Measurements from ENCODE around the gene DUOXA2.

DUOXA2 gene

GRCh38 chr15:45110256-45110820 lies 3.8 kb upstream of the DUOXA2 start:
- Histone ChIP-seq H4K20me1 (ENCODE audit: insufficient read depth) (no peaks in the 10 kb centered on the region), H3K4me3 (IDR thresholded peaks at IDR 0.05; ENCODE audit: insufficient read depth, low read depth, low read length) (no peak overlapping the region), H3K4me2 (no peak overlapping the region), H3K36me3 (ENCODE audit: insufficient read depth) (no peaks in the 10 kb centered on the region), H2AFZ (ENCODE audit: low read depth) (no peak overlapping the region), H3K4me1 (ENCODE audit: low read depth, poor library complexity, severe bottlenecking) (no peaks in the 10 kb centered on the region), H3K9ac (no peak overlapping the region), H3K27ac (no peak overlapping the region), H3K27me3 (ENCODE audit: insufficient read depth, low read depth) (peaks cover 24% of the 10 kb centered on the region), H3K79me2 (ENCODE audit: insufficient read depth, low read depth) (no peaks in the 10 kb centered on the region)
- no peak for TF ChIP-seq CTCF (conservative IDR thresholded peaks at IDR 0.05; ENCODE audit: low read depth, low read length)

- H3K79me2 ChIP-seq (ENCODE audit: insufficient read depth, low read depth) = no peaks in the 10 kb centered on the region
- no peaks in the 10 kb centered on the region for H3K4me1 ChIP-seq (ENCODE audit: low read depth, poor library complexity, severe bottlenecking)
- H3K4me3 ChIP-seq (IDR thresholded peaks at IDR 0.05; ENCODE audit: insufficient read depth, low read depth, low read length) = no peak overlapping the region
- H3K27ac ChIP-seq = no peak overlapping the region
- no peak for TF ChIP-seq CTCF (conservative IDR thresholded peaks at IDR 0.05; ENCODE audit: low read depth, low read length)
- no peak overlapping the region for H2AFZ ChIP-seq (ENCODE audit: low read depth)
- H4K20me1 ChIP-seq (ENCODE audit: insufficient read depth) = no peaks in the 10 kb centered on the region
- no peak overlapping the region for H3K9ac ChIP-seq
- H3K4me2 ChIP-seq = no peak overlapping the region
- no peaks in the 10 kb centered on the region for H3K36me3 ChIP-seq (ENCODE audit: insufficient read depth)
- H3K27me3 ChIP-seq (ENCODE audit: insufficient read depth, low read depth) = peaks cover 25% of the 10 kb centered on the region
Measured at GRCh38 chr15:45111390-45112142, 2.6 kb upstream of the DUOXA2 start.

- TF ChIP-seq CTCF (conservative IDR thresholded peaks at IDR 0.05; ENCODE audit: low read depth, low read length) = no peak
- no peak overlapping the region for H3K4me2 ChIP-seq
- H3K4me3 ChIP-seq (IDR thresholded peaks at IDR 0.05; ENCODE audit: insufficient read depth, low read depth, low read length) = no peak overlapping the region
- H3K27me3 ChIP-seq (ENCODE audit: insufficient read depth, low read depth) = peaks cover 25% of the 10 kb centered on the region
- no peaks in the 10 kb centered on the region for H3K79me2 ChIP-seq (ENCODE audit: insufficient read depth, low read depth)
- H3K36me3 ChIP-seq (ENCODE audit: insufficient read depth) = no peaks in the 10 kb centered on the region
- no peak overlapping the region for H3K9ac ChIP-seq
- H3K4me1 ChIP-seq (ENCODE audit: low read depth, poor library complexity, severe bottlenecking) = no peaks in the 10 kb centered on the region
- no peak overlapping the region for H3K27ac ChIP-seq
- H4K20me1 ChIP-seq (ENCODE audit: insufficient read depth) = no peaks in the 10 kb centered on the region
- H2AFZ ChIP-seq (ENCODE audit: low read depth) = no peak overlapping the region
Measured at GRCh38 chr15:45112143-45112590, 2.0 kb upstream of the DUOXA2 start.

GRCh38 chr15:45112591-45113379 lies 1.3 kb upstream of the DUOXA2 start:
- H3K27me3 ChIP-seq (ENCODE audit: insufficient read depth, low read depth) = peaks cover 25% of the 10 kb centered on the region
- H3K4me2 ChIP-seq = no peak overlapping the region

More at GRCh38 chr15:45112591-45113379, 1.3 kb upstream of the DUOXA2 start:
- Histone ChIP-seq H3K4me3 (IDR thresholded peaks at IDR 0.05; ENCODE audit: insufficient read depth, low read depth, low read length) (no peak overlapping the region), H3K36me3 (ENCODE audit: insufficient read depth) (no peaks in the 10 kb centered on the region), H3K27ac (no peak overlapping the region), H3K9ac (no peak overlapping the region), H2AFZ (ENCODE audit: low read depth) (no peak overlapping the region), H3K4me1 (ENCODE audit: low read depth, poor library complexity, severe bottlenecking) (no peaks in the 10 kb centered on the region), H3K79me2 (ENCODE audit: insufficient read depth, low read depth) (no peaks in the 10 kb centered on the region), H4K20me1 (ENCODE audit: insufficient read depth) (no peaks in the 10 kb centered on the region)
- no peak for TF ChIP-seq CTCF (conservative IDR thresholded peaks at IDR 0.05; ENCODE audit: low read depth, low read length)
